Measurements from ENCODE around the gene PSMD3. TPM values are rescaled to one million over a fixed set of nuclear protein-coding genes. Genes with fewer than 3 reads are reported as not detected.

PSMD3 gene
- total and polyA plus RNA-seq, 2 experiments from 2014 or later: 92.1 to 114 TPM

GRCh38 chr17:40041196-40041595 is 60.6 kb downstream of the PSMD3 start:
- WGBS (ENCODE audit: low lambda C conversion rate, missing lambda C conversion rate): 95% methylated on average over 2 of the region's 2 CpGs

More at GRCh38 chr17:40041196-40041595, 60.6 kb downstream of the PSMD3 start:
- H3K27me3 ChIP-seq: no peaks in the 10 kb centered on the region
- H3K36me3 ChIP-seq (replicated peaks; ENCODE audit: insufficient read depth, low read depth): no peaks in the 10 kb centered on the region
- H3K4me3 ChIP-seq: no peak overlapping the region
- H3K9me2 ChIP-seq (replicated peaks; ENCODE audit: insufficient read depth): no peaks in the 10 kb centered on the region
- no peaks in the 10 kb centered on the region for H3K79me2 ChIP-seq
- DNase-seq (ENCODE audit: low spot score): no peak
- no peaks in the 10 kb centered on the region for H4K20me1 ChIP-seq (ENCODE audit: insufficient read depth, poor library complexity, severe bottlenecking)
- TF ChIP-seq CTCF (IDR thresholded peaks at IDR 0.05; ENCODE audit: poor library complexity) (no peak), EZH2phosphoT487 (IDR thresholded peaks at IDR 0.05; ENCODE audit: low read depth, severe bottlenecking, unreplicated experiment) (no peak), EZH2 (IDR thresholded peaks at IDR 0.05; ENCODE audit: borderline replicate concordance) (no peak)
- no peak overlapping the region for H2AFZ ChIP-seq
- H3K9me3 ChIP-seq (ENCODE audit: low read depth): no peaks in the 10 kb centered on the region
- H3K27ac ChIP-seq: no peak overlapping the region
- no peaks in the 10 kb centered on the region for H3K4me1 ChIP-seq (ENCODE audit: insufficient read depth)
- H3K4me2 ChIP-seq: no peak overlapping the region

Small RNA genes within 50 kb of the gene (microRNA-seq; reads per million reads assigned to microRNA genes)
- gene MIR6884: not detected

Small RNA genes within 50 kb of the gene (small RNA-seq; reads per million reads assigned to genes)
- 1,673 reads per million, percentile 99 among the genes with 10 or more reads in this experiment for gene SNORD124

Other genes with a start within 250 kb of the PSMD3 start
- 19.0 and 22.8 TPM in 2 replicates for gene GRB7, start 242.9 kb upstream of the PSMD3 start, total RNA-seq
- 29.4 and 29.7 TPM in 2 replicates for gene GRB7, start 242.9 kb upstream of the PSMD3 start, polyA plus RNA-seq
- gene IKZF3, start 116.5 kb upstream of the PSMD3 start, total RNA-seq: under 0.01 TPM in 1 of 2 replicates, not detected in the other
- gene IKZF3, start 116.5 kb upstream of the PSMD3 start, polyA plus RNA-seq: not detected in 2 replicates
- not detected in 2 replicates for gene ZPBP2, start 112.6 kb upstream of the PSMD3 start, total RNA-seq
- gene ZPBP2, start 112.6 kb upstream of the PSMD3 start, polyA plus RNA-seq: not detected in 2 replicates
- gene GSDMB, start 62.2 kb upstream of the PSMD3 start, total RNA-seq: 7.9 and 10.3 TPM in 2 replicates
- 6.4 and 6.9 TPM in 2 replicates for gene GSDMB, start 62.2 kb upstream of the PSMD3 start, polyA plus RNA-seq
- 52.8 and 73.3 TPM in 2 replicates for gene ORMDL3, start 53.2 kb upstream of the PSMD3 start, total RNA-seq
- 33.3 and 56.4 TPM in 2 replicates for gene ORMDL3, start 53.2 kb upstream of the PSMD3 start, polyA plus RNA-seq
- gene LRRC3C, start 53.1 kb upstream of the PSMD3 start, total RNA-seq: 0.57 TPM in 1 of 2 replicates, not detected in the other
- gene LRRC3C, start 53.1 kb upstream of the PSMD3 start, polyA plus RNA-seq: not detected in 2 replicates
- 0.08 TPM in 1 of 2 replicates, not detected in the other for gene GSDMA, start 17.8 kb upstream of the PSMD3 start, total RNA-seq
- 0.08 and 0.21 TPM in 2 replicates for gene GSDMA, start 17.8 kb upstream of the PSMD3 start, polyA plus RNA-seq
- gene CSF3, start 34.6 kb downstream of the PSMD3 start, total RNA-seq: 0.12 TPM in 1 of 2 replicates, not detected in the other
- 0.36 TPM in 1 of 2 replicates, not detected in the other for gene CSF3, start 34.6 kb downstream of the PSMD3 start, polyA plus RNA-seq
- 55.7 and 66.8 TPM in 2 replicates for gene MED24, start 73.6 kb downstream of the PSMD3 start, total RNA-seq
- 69.8 and 69.9 TPM in 2 replicates for gene MED24, start 73.6 kb downstream of the PSMD3 start, polyA plus RNA-seq
- gene THRA, start 82.2 kb downstream of the PSMD3 start, total RNA-seq: 35.3 and 40.2 TPM in 2 replicates
- gene THRA, start 82.2 kb downstream of the PSMD3 start, polyA plus RNA-seq: 20.7 and 22.5 TPM in 2 replicates
- gene NR1D1, start 119.8 kb downstream of the PSMD3 start, total RNA-seq: 2.3 and 3.0 TPM in 2 replicates
- gene NR1D1, start 119.8 kb downstream of the PSMD3 start, polyA plus RNA-seq: 6.9 and 7.1 TPM in 2 replicates
- gene MSL1, start 141.2 kb downstream of the PSMD3 start, total RNA-seq: 71.9 and 81.6 TPM in 2 replicates
- gene MSL1, start 141.2 kb downstream of the PSMD3 start, polyA plus RNA-seq: 26.7 and 31.4 TPM in 2 replicates
- 26.7 and 30.2 TPM in 2 replicates for gene CASC3, start 159.7 kb downstream of the PSMD3 start, total RNA-seq
- 33.0 and 37.5 TPM in 2 replicates for gene CASC3, start 159.7 kb downstream of the PSMD3 start, polyA plus RNA-seq
- gene RAPGEFL1, start 196.7 kb downstream of the PSMD3 start, total RNA-seq: 4.0 and 4.9 TPM in 2 replicates
- 4.2 and 6.0 TPM in 2 replicates for gene RAPGEFL1, start 196.7 kb downstream of the PSMD3 start, polyA plus RNA-seq
- 10.3 and 12.6 TPM in 2 replicates for gene WIPF2, start 238.5 kb downstream of the PSMD3 start, total RNA-seq
- 23.8 and 24.2 TPM in 2 replicates for gene WIPF2, start 238.5 kb downstream of the PSMD3 start, polyA plus RNA-seq